ENCODE data around the gene GPR33. TPM values are rescaled to one million over a fixed set of nuclear protein-coding genes. Genes with fewer than 3 reads are reported as not detected.
"Not testable (repeated sequence)": the region's sequence is repeated elsewhere in the genome, so short reads cannot be mapped to it uniquely, and the experiment has no call there.

GPR33 gene
- polyA plus RNA-seq, 1 donor, result 0.03 TPM

DNA sequence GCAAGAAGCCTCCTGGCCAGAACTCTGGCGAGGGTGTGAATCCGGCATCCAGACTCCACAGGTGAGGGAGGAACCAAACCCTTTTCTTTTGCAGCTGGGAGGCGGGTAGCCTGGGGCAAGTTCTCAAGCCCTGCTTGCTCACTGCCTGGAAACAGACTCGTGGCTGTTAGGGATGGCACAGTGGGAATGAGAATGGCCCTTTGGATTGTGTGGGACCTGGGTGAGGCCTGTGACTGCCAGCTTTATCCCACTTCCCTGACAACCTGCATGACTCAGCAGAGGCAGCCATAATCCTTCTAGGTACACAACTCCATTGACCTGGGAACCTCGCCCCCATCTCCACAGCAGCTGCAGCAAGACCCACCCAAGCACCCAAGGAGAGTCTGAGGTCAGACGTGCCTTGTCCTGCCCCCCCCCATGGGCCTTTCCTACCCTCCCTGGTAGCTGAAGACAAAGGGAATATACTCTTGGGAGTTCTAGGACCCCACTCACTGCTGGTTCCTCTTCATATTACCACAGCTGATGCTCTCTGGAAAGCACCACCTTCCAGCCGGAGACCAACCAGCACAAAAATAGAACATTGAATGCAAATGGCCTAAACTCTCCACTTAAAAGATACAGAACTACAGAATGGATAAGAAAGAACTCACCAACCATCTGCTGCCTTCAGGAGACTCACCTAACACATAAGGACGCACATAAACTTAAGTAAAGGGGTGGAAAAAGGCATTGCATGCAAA lies 5.1 kb upstream of the GPR33 start:
- H3K27me3 ChIP-seq (ENCODE audit: control insufficient read depth, insufficient read depth, low read length), result no peaks in the 10 kb centered on the region
- no peak overlapping the region for H3K4me3 ChIP-seq (ENCODE audit: low read length)
- H3K36me3 ChIP-seq (ENCODE audit: control insufficient read depth, insufficient read depth, low read length), result no peaks in the 10 kb centered on the region
- WGBS (ENCODE audit: insufficient coverage, low lambda C conversion rate), result no CpG with 5 or more reads among the region's 8 CpGs
- no peak overlapping the region for H3K27ac ChIP-seq (ENCODE audit: low read length)
- H3K4me1 ChIP-seq (ENCODE audit: control insufficient read depth, insufficient read depth, low read length), result no peaks in the 10 kb centered on the region
- no peak for DNase-seq
- H3K9me3 ChIP-seq (ENCODE audit: control insufficient read depth, low read depth, low read length), result peaks cover 2% of the 10 kb centered on the region

- DNase-seq, result no peak
- peaks cover 2% of the 10 kb centered on the region for H3K9me3 ChIP-seq (ENCODE audit: control insufficient read depth, low read depth, low read length)
- H3K36me3 ChIP-seq (ENCODE audit: control insufficient read depth, insufficient read depth, low read length), result no peaks in the 10 kb centered on the region
- no peaks in the 10 kb centered on the region for H3K4me1 ChIP-seq (ENCODE audit: control insufficient read depth, insufficient read depth, low read length)
- no peaks in the 10 kb centered on the region for H3K27me3 ChIP-seq (ENCODE audit: control insufficient read depth, insufficient read depth, low read length)
- no peak overlapping the region for H3K4me3 ChIP-seq (ENCODE audit: low read length)
- H3K27ac ChIP-seq (ENCODE audit: low read length), result no peak overlapping the region
These were observed 1.9 kb upstream of the GPR33 start for GRCh38 chr14:31489691-31490090.

DNA sequence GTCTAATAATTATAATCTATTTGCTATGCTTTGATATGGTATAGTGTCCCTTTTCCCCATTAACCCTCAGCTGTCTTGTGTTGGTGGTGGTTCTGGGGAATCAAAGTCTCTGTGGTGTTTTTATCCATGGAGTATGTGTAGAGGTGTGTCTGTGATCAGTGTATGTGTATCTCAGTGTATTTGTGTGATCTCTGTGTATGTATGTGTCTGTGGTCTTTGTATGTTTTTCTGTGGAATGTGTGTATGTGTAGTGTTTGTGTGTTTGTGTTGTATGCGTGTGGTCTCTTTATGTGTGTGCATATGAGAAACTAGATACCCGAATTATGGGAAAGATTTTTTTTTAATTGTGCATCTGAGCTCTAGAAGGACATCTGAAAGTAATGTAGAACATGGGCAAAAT lies 1.1 kb downstream of the GPR33 start:
- Histone ChIP-seq H3K36me3 (ENCODE audit: control insufficient read depth, insufficient read depth, low read length) (no peaks in the 10 kb centered on the region), H3K9me3 (ENCODE audit: control insufficient read depth, low read depth, low read length) (no peaks in the 10 kb centered on the region), H3K4me3 (ENCODE audit: low read length) (no peak overlapping the region), H3K4me1 (ENCODE audit: control insufficient read depth, insufficient read depth, low read length) (no peaks in the 10 kb centered on the region), H3K27ac (ENCODE audit: low read length) (no peak overlapping the region), H3K27me3 (ENCODE audit: control insufficient read depth, insufficient read depth, low read length) (no peaks in the 10 kb centered on the region)
- no peak for DNase-seq
- no CpG with 5 or more reads among the region's 2 CpGs for WGBS (ENCODE audit: insufficient coverage, low lambda C conversion rate)

DNA sequence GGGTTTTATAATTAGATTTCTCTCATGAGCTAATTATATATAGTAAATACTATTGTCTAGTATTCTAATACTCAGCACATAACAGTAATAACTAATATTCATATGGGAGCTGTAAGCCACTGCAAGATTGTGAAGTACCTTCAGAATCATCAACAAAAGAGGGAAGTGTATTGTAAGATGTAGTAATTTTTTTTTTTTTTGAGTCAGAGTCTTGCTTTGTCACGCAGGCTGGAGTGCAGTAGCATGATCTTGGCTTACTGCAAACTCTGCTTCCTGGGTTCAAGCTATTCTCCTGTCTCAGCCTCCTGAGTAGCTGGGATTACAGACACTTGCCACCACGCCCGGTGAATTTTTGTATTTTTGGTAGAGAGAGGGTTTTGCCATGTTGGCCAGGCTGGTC lies 3.1 kb downstream of the GPR33 start:
- no peaks in the 10 kb centered on the region for H3K4me1 ChIP-seq (ENCODE audit: control insufficient read depth, insufficient read depth, low read length)
- H3K36me3 ChIP-seq (ENCODE audit: control insufficient read depth, insufficient read depth, low read length), result no peaks in the 10 kb centered on the region
- H3K27ac ChIP-seq (ENCODE audit: low read length), result no peak overlapping the region
- WGBS (ENCODE audit: insufficient coverage, low lambda C conversion rate), result no CpG with 5 or more reads among the region's 3 CpGs
- no peak overlapping the region for H3K4me3 ChIP-seq (ENCODE audit: low read length)
- H3K27me3 ChIP-seq (ENCODE audit: control insufficient read depth, insufficient read depth, low read length), result no peaks in the 10 kb centered on the region
- no peaks in the 10 kb centered on the region for H3K9me3 ChIP-seq (ENCODE audit: control insufficient read depth, low read depth, low read length)
- DNase-seq, result no peak

- 87% methylated on average over 3 of the region's 4 CpGs for WGBS (ENCODE audit: insufficient coverage, low lambda C conversion rate)
- no peaks in the 10 kb centered on the region for H3K36me3 ChIP-seq (ENCODE audit: control insufficient read depth, insufficient read depth, low read length)
- no peak for DNase-seq
These were observed 7.7 kb downstream of the GPR33 start for GRCh38 chr14:31480156-31480555.

GRCh38 chr14:31479027-31479426 lies 8.8 kb downstream of the GPR33 start:
- no peak overlapping the region for H3K4me3 ChIP-seq (ENCODE audit: low read length)
- 40% methylated on average over 1 of the region's 3 CpGs for WGBS (ENCODE audit: insufficient coverage, low lambda C conversion rate)

More at GRCh38 chr14:31480156-31480555, 7.7 kb downstream of the GPR33 start:
- Histone ChIP-seq H3K4me1 (ENCODE audit: control insufficient read depth, insufficient read depth, low read length) (no peaks in the 10 kb centered on the region), H3K9me3 (ENCODE audit: control insufficient read depth, low read depth, low read length) (no peaks in the 10 kb centered on the region), H3K27me3 (ENCODE audit: control insufficient read depth, insufficient read depth, low read length) (no peaks in the 10 kb centered on the region), H3K4me3 (ENCODE audit: low read length) (no peak overlapping the region), H3K27ac (ENCODE audit: low read length) (no peak overlapping the region)

GRCh38 chr14:31477248-31477647 lies 10.6 kb downstream of the GPR33 start:
- Histone ChIP-seq H3K4me3 (ENCODE audit: low read length) (no peak overlapping the region), H3K9me3 (ENCODE audit: control insufficient read depth, low read depth, low read length) (no peaks in the 10 kb centered on the region), H3K27ac (ENCODE audit: low read length) (no peak overlapping the region), H3K36me3 (ENCODE audit: control insufficient read depth, insufficient read depth, low read length) (no peaks in the 10 kb centered on the region), H3K27me3 (ENCODE audit: control insufficient read depth, insufficient read depth, low read length) (no peaks in the 10 kb centered on the region), H3K4me1 (ENCODE audit: control insufficient read depth, insufficient read depth, low read length) (no peaks in the 10 kb centered on the region)
- no CpG with 5 or more reads among the region's 6 CpGs for WGBS (ENCODE audit: insufficient coverage, low lambda C conversion rate)
- no peak for DNase-seq

More at GRCh38 chr14:31479027-31479426, 8.8 kb downstream of the GPR33 start:
- no peak for DNase-seq
- Histone ChIP-seq H3K27ac (ENCODE audit: low read length) (no peak overlapping the region), H3K27me3 (ENCODE audit: control insufficient read depth, insufficient read depth, low read length) (no peaks in the 10 kb centered on the region), H3K36me3 (ENCODE audit: control insufficient read depth, insufficient read depth, low read length) (no peaks in the 10 kb centered on the region), H3K9me3 (ENCODE audit: control insufficient read depth, low read depth, low read length) (no peaks in the 10 kb centered on the region), H3K4me1 (ENCODE audit: control insufficient read depth, insufficient read depth, low read length) (no peaks in the 10 kb centered on the region)

GRCh38 chr14:31476131-31476866 lies 11.5 kb downstream of the GPR33 start:
- Histone ChIP-seq H3K9me3 (ENCODE audit: control insufficient read depth, low read depth, low read length) (no peaks in the 10 kb centered on the region), H3K27me3 (ENCODE audit: control insufficient read depth, insufficient read depth, low read length) (no peaks in the 10 kb centered on the region), H3K4me3 (ENCODE audit: low read length) (no peak overlapping the region), H3K36me3 (ENCODE audit: control insufficient read depth, insufficient read depth, low read length) (no peaks in the 10 kb centered on the region), H3K27ac (ENCODE audit: low read length) (no peak overlapping the region), H3K4me1 (ENCODE audit: control insufficient read depth, insufficient read depth, low read length) (no peaks in the 10 kb centered on the region)
- no peak for DNase-seq
- WGBS (ENCODE audit: insufficient coverage, low lambda C conversion rate), result 89% methylated on average over 3 of the region's 4 CpGs

DNA sequence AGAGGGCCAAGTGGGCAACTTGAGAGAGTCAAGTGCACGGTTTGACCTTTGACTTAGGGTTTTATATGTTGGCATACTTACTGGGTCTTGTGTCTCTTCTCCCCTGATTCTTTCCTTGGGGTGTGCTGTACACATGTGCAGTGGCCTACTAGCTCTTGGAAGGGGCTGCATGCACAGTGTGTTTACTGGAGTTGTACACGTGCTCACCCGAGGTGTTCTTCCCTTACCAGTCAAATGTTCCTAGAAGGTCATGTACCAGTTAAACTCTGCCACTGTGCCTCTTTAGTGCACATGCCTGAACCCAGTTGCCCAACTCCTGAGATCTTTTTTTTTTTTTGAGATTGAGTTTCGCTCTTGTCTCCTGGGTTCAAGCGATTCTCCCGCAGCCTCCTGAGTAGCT lies 21.3 kb downstream of the GPR33 start:
- H3K4me1 ChIP-seq (ENCODE audit: control insufficient read depth, insufficient read depth, low read length), result no peaks in the 10 kb centered on the region
- WGBS (ENCODE audit: insufficient coverage, low lambda C conversion rate), result 20% methylated on average over 1 of the region's 6 CpGs
- no peak for DNase-seq
- no peak overlapping the region for H3K4me3 ChIP-seq (ENCODE audit: low read length)
- H3K27ac ChIP-seq (ENCODE audit: low read length), result no peak overlapping the region
- no peaks in the 10 kb centered on the region for H3K27me3 ChIP-seq (ENCODE audit: control insufficient read depth, insufficient read depth, low read length)
- H3K36me3 ChIP-seq (ENCODE audit: control insufficient read depth, insufficient read depth, low read length), result no peaks in the 10 kb centered on the region
- H3K9me3 ChIP-seq (ENCODE audit: control insufficient read depth, low read depth, low read length), result no peaks in the 10 kb centered on the region

DNA sequence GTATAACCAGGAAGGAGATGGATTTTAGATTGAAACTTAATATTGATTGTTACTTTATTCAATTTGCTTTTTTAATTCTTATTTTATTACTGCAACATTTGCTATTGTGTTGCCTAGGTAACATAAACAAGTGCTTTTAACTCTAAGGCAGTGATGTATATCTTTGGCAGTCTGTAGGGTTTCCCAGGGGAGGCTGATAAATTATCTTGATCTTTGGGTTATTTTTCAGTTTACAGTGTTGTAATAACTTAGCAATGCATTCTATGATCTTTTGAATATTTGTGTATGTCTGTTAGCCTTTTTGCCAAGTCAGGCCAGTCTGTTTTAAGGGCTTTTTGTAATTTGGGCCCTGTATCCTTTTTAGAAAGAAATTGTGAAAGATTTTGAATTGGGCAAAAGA lies 22.7 kb downstream of the GPR33 start:
- H3K9me3 ChIP-seq (ENCODE audit: control insufficient read depth, low read depth, low read length), result no peaks in the 10 kb centered on the region
- peak in 1 of 2 donors; percentile 13 for DNase-seq

DNA sequence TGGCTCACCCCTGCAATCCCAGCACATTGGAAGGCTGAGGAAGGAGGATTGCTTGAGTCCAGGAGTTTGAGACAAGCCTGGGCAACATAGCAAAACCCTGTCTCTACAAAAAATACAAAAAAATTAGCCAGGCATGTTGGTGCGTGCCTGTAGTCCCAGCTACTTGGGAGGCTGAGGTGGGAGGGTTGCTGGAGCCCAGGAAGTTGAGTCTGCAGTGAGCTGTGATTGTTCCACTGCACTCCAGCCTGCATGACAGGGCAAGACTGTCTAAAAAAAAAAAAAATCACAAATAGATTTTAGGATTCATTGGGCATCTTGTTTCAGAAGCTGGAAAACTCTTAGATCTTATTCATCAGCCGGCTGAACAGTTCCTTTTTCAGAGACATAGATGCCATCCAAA lies 25.4 kb downstream of the GPR33 start:
- H3K36me3 ChIP-seq (ENCODE audit: control insufficient read depth, insufficient read depth, low read length); H3K27ac ChIP-seq (ENCODE audit: low read length); DNase-seq; H3K27me3 ChIP-seq (ENCODE audit: control insufficient read depth, insufficient read depth, low read length); H3K4me3 ChIP-seq (ENCODE audit: low read length); H3K4me1 ChIP-seq (ENCODE audit: control insufficient read depth, insufficient read depth, low read length); H3K9me3 ChIP-seq (ENCODE audit: control insufficient read depth, low read depth, low read length): not testable (repeated sequence)
- no CpG with 5 or more reads among the region's 2 CpGs for WGBS (ENCODE audit: insufficient coverage, low lambda C conversion rate)

More for the DNA sequence above, 22.7 kb downstream of the GPR33 start:
- no peaks in the 10 kb centered on the region for H3K27me3 ChIP-seq (ENCODE audit: control insufficient read depth, insufficient read depth, low read length)
- no peaks in the 10 kb centered on the region for H3K36me3 ChIP-seq (ENCODE audit: control insufficient read depth, insufficient read depth, low read length)
- no peak overlapping the region for H3K27ac ChIP-seq (ENCODE audit: low read length)
- H3K4me3 ChIP-seq (ENCODE audit: low read length), result no peak overlapping the region
- H3K4me1 ChIP-seq (ENCODE audit: control insufficient read depth, insufficient read depth, low read length), result no peaks in the 10 kb centered on the region
